Liver (tissue), 9 donors: ENCODE data around the gene ICA1L. TPM values are rescaled to one million over a fixed set of nuclear protein-coding genes. Genes with fewer than 3 reads are reported as not detected.

Experiments used
- DNase-seq: peaks from one replicate; pipeline ENCODE4 v3.0.0-alpha.2; 2017; ENCODE audit warnings: low spot score
- H3K27ac ChIP-seq, 2 donors: one replicate each; pipeline ENCODE4 v1.7.0; 2013; ENCODE audit warnings: inconsistent platforms in 2 of 2, low read length in 2 of 2, control low read depth in 1 of 2, low read depth in 1 of 2, mild to moderate bottlenecking in 1 of 2
- H3K27me3 ChIP-seq, 4 donors: one replicate each; pipeline versions ENCODE4 v1.6.1 to v1.7.0; 2013; ENCODE audit warnings: low read length in 3 of 4, inconsistent platforms in 1 of 4, mild to moderate bottlenecking in 1 of 4, moderate library complexity in 1 of 4; ENCODE audit not compliant: control insufficient read depth in 4 of 4, insufficient read depth in 4 of 4
- H3K36me3 ChIP-seq, 4 donors: one replicate each; pipeline versions ENCODE4 v1.6.1 to v1.7.0; 2013; ENCODE audit warnings: low read length in 3 of 4, mild to moderate bottlenecking in 3 of 4, low read depth in 1 of 4, moderate library complexity in 1 of 4; ENCODE audit not compliant: control insufficient read depth in 4 of 4, insufficient read depth in 3 of 4
- H3K4me1 ChIP-seq, 4 donors: one replicate each; pipeline versions ENCODE4 v1.6.1 to v1.7.0; 2013; ENCODE audit warnings: low read length in 3 of 4, mild to moderate bottlenecking in 3 of 4, moderate library complexity in 1 of 4; ENCODE audit not compliant: control insufficient read depth in 4 of 4, insufficient read depth in 4 of 4
- H3K4me3 ChIP-seq, 3 donors: one replicate each; pipeline versions ENCODE4 v1.6.1 to v1.7.0; 2013; ENCODE audit warnings: low read length in 3 of 3, control low read depth in 1 of 3, low read depth in 1 of 3, mild to moderate bottlenecking in 1 of 3
- H3K9ac ChIP-seq, 2 donors: one replicate each; pipeline ENCODE4 v1.7.0; 2013; ENCODE audit warnings: low read length in 2 of 2, mild to moderate bottlenecking in 2 of 2, moderate library complexity in 2 of 2, control low read depth in 1 of 2, low read depth in 1 of 2
- H3K9me3 ChIP-seq, 4 donors: one replicate each; pipeline versions ENCODE4 v1.6.1 to v1.7.0; 2013; ENCODE audit warnings: low read length in 3 of 4; ENCODE audit not compliant: control insufficient read depth in 4 of 4
- EGR1 ChIP-seq, 2 donors: IDR thresholded peaks; 2 replicates each; pipeline ENCODE4 v1.6.1; 2016 to 2018; ENCODE audit warnings: antibody characterized with exemption in 2 of 2, low read depth in 2 of 2
- FOXA1 ChIP-seq: IDR thresholded peaks from 2 replicates; pipeline ENCODE4 v1.6.1; 2016; ENCODE audit warnings: antibody characterized with exemption
- FOXA2 ChIP-seq: IDR thresholded peaks from 2 replicates; pipeline ENCODE4 v1.6.1; 2016; ENCODE audit warnings: antibody characterized with exemption
- GABPA ChIP-seq, 2 donors: IDR thresholded peaks in 1 of 2; conservative IDR thresholded peaks in 1 of 2; 2 replicates each; pipeline ENCODE4 v1.6.1; 2016; ENCODE audit warnings: antibody characterized with exemption in 2 of 2, mild to moderate bottlenecking in 1 of 2, moderate library complexity in 1 of 2
- HNF4A ChIP-seq, 2 donors: conservative IDR thresholded peaks; 2 replicates each; pipeline ENCODE4 v1.6.1; 2016; ENCODE audit warnings: antibody characterized with exemption in 2 of 2, mild to moderate bottlenecking in 2 of 2
- HNF4G ChIP-seq: IDR thresholded peaks from 2 replicates; pipeline ENCODE4 v1.6.1; 2016; ENCODE audit warnings: antibody characterized with exemption
- JUND ChIP-seq, 2 donors: IDR thresholded peaks; 2 replicates each; pipeline ENCODE4 v1.6.1; 2016; ENCODE audit warnings: antibody characterized with exemption in 2 of 2
- NR2F2 ChIP-seq: IDR thresholded peaks from 2 replicates; pipeline ENCODE4 v1.6.1; 2016; ENCODE audit warnings: antibody characterized with exemption
- RAD21 ChIP-seq, 2 donors: IDR thresholded peaks; 2 replicates each; pipeline ENCODE4 v1.6.1; 2016; ENCODE audit warnings: antibody characterized with exemption in 2 of 2, mild to moderate bottlenecking in 2 of 2
- RXRA ChIP-seq, 2 donors: IDR thresholded peaks; 2 replicates each; pipeline ENCODE4 v1.6.1; 2017 to 2018; ENCODE audit warnings: antibody characterized with exemption in 2 of 2, mild to moderate bottlenecking in 1 of 2
- SP1 ChIP-seq: IDR thresholded peaks from 2 replicates; pipeline ENCODE4 v1.6.1; 2018; ENCODE audit warnings: antibody characterized with exemption, mild to moderate bottlenecking
- TAF1 ChIP-seq: conservative IDR thresholded peaks from 2 replicates; pipeline ENCODE4 v1.6.1; 2016; ENCODE audit warnings: antibody characterized with exemption, mild to moderate bottlenecking
- YY1 ChIP-seq: IDR thresholded peaks from 2 replicates; pipeline ENCODE4 v1.6.1; 2016; ENCODE audit warnings: antibody characterized with exemption, mild to moderate bottlenecking
- WGBS: extraction: QIAGEN DNeasy Blood & Tissue Kit; methylation state at CpG from one replicate; pipeline ENCODE4 v1.1.7; 2013; 5-methylcytosine and 5-hydroxymethylcytosine counted together
- polyA plus RNA-seq, 2 donors: library from polyadenylated mRNA; stranded (reverse) in 1 of 2; unstranded in 1 of 2; fragments of 200-250 nt in 1 of 2; fragments of >200 nt in 1 of 2; fragmentation: Nextera tagmentation in 1 of 2; extraction: Ambion mirVana in 1 of 2; gene quantifications; one replicate each; pipeline versions ENCODE4 v1.2.1 to v1.2.3, GENCODE V29; 2013 to 2015
- total RNA-seq, 2 donors: library from RNA; depleted of rRNA; stranded (reverse); fragments of >200 nt; gene quantifications; one replicate each; pipeline ENCODE4 v1.2.3, GENCODE V29; 2014
- TF ChIP-seq, protein P1 (sequence below): IDR thresholded peaks from 2 replicates; pipeline ENCODE4 v1.6.1; 2016; ENCODE audit warnings: antibody characterized with exemption
- TF ChIP-seq, protein P2 (sequence below): fragments of 150-350 bp; IDR thresholded peaks from 2 replicates; pipeline ENCODE4 v1.5.1; 2017; ENCODE audit warnings: improper control_type of control experiment, low read depth, low read length; ENCODE audit not compliant: missing input control
- TF ChIP-seq, protein P3 (sequence below): IDR thresholded peaks from 2 replicates; pipeline ENCODE4 v1.6.1; 2016; ENCODE audit warnings: antibody characterized with exemption, mild to moderate bottlenecking
- TF ChIP-seq, protein P4 (sequence below): IDR thresholded peaks from 2 replicates; pipeline ENCODE4 v1.6.1; 2016; ENCODE audit warnings: antibody characterized with exemption
- donor health status: healthy.
- donor health status: healthy.
- donor health status: healthy.
- donor health status: healthy.
- donor health status: healthy.

ICA1L gene
- total and polyA plus RNA-seq, 4 donors, result 0.15 to 1.7 (median 0.79) TPM

DNA sequence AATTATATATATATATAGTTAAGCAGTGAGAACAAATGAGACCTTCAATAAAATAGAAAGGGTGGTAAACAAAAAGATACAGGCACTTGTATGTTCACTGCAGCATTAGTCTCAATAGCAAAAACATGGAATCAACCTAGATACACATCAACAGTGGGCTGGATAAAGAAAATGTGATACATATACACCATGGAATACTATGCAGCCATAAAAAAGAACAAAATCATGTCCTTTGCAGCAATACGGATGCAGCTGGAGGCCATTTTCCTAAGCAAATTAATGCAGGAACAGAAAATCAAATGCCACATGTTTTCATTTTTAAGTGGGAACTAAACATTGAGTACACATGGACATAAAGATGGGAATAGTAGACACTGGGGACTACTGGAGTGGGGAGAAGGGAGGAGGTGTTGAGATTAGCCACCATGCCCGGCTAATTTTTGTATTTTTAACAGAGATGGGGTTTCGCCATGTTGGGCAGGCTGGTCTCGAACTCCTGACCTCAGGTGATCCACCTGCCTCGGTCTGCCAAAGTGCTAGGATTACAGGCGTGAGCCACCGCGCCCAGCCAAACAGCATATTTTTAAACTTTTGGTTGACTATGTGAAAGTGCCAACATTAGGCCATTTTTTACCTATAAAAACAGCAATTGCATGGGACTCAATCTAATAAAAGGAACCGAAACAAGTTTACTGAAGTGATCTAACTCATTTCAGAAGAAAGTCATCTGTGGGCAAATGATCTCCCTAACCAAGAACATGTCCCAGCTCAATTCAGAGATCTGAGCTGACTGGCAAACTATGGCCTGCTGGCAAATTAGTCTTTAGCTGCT is 23.7 kb downstream of the ICA1L start:
- H3K27ac ChIP-seq, result no peak overlapping the region

More for the DNA sequence above, 23.7 kb downstream of the ICA1L start:
- no peaks in the 10 kb centered on the region for H3K4me1 ChIP-seq
- no peaks in the 10 kb centered on the region for H3K9me3 ChIP-seq
- no peaks in the 10 kb centered on the region for H3K36me3 ChIP-seq
- H3K4me3 ChIP-seq, result no peak overlapping the region
- TF ChIP-seq RXRA (IDR thresholded peaks at IDR 0.05) (no peak), TAF1 (no peak), RAD21 (IDR thresholded peaks at IDR 0.05) (no peak), FOXA2 (no peak), YY1 (no peak), FOXA1 (no peak), JUND (IDR thresholded peaks at IDR 0.05) (no peak), HNF4A (conservative IDR thresholded peaks at IDR 0.05) (no peak), NR2F2 (no peak), SP1 (no peak), HNF4G (no peak), EGR1 (IDR thresholded peaks at IDR 0.05; ENCODE audit: low read depth in 2 of 2) (no peak), GABPA (IDR thresholded peaks at IDR 0.05 in 1 of 2, conservative IDR thresholded peaks at IDR 0.05 in 1 of 2) (no peak)
- TF ChIP-seq, protein P1, sequence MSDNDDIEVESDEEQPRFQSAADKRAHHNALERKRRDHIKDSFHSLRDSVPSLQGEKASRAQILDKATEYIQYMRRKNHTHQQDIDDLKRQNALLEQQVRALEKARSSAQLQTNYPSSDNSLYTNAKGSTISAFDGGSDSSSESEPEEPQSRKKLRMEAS, result no peak
- TF ChIP-seq, protein P2, sequence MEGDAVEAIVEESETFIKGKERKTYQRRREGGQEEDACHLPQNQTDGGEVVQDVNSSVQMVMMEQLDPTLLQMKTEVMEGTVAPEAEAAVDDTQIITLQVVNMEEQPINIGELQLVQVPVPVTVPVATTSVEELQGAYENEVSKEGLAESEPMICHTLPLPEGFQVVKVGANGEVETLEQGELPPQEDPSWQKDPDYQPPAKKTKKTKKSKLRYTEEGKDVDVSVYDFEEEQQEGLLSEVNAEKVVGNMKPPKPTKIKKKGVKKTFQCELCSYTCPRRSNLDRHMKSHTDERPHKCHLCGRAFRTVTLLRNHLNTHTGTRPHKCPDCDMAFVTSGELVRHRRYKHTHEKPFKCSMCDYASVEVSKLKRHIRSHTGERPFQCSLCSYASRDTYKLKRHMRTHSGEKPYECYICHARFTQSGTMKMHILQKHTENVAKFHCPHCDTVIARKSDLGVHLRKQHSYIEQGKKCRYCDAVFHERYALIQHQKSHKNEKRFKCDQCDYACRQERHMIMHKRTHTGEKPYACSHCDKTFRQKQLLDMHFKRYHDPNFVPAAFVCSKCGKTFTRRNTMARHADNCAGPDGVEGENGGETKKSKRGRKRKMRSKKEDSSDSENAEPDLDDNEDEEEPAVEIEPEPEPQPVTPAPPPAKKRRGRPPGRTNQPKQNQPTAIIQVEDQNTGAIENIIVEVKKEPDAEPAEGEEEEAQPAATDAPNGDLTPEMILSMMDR, result no peak
- TF ChIP-seq, protein P3, sequence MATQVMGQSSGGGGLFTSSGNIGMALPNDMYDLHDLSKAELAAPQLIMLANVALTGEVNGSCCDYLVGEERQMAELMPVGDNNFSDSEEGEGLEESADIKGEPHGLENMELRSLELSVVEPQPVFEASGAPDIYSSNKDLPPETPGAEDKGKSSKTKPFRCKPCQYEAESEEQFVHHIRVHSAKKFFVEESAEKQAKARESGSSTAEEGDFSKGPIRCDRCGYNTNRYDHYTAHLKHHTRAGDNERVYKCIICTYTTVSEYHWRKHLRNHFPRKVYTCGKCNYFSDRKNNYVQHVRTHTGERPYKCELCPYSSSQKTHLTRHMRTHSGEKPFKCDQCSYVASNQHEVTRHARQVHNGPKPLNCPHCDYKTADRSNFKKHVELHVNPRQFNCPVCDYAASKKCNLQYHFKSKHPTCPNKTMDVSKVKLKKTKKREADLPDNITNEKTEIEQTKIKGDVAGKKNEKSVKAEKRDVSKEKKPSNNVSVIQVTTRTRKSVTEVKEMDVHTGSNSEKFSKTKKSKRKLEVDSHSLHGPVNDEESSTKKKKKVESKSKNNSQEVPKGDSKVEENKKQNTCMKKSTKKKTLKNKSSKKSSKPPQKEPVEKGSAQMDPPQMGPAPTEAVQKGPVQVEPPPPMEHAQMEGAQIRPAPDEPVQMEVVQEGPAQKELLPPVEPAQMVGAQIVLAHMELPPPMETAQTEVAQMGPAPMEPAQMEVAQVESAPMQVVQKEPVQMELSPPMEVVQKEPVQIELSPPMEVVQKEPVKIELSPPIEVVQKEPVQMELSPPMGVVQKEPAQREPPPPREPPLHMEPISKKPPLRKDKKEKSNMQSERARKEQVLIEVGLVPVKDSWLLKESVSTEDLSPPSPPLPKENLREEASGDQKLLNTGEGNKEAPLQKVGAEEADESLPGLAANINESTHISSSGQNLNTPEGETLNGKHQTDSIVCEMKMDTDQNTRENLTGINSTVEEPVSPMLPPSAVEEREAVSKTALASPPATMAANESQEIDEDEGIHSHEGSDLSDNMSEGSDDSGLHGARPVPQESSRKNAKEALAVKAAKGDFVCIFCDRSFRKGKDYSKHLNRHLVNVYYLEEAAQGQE, result no peak
- TF ChIP-seq, protein P4, sequence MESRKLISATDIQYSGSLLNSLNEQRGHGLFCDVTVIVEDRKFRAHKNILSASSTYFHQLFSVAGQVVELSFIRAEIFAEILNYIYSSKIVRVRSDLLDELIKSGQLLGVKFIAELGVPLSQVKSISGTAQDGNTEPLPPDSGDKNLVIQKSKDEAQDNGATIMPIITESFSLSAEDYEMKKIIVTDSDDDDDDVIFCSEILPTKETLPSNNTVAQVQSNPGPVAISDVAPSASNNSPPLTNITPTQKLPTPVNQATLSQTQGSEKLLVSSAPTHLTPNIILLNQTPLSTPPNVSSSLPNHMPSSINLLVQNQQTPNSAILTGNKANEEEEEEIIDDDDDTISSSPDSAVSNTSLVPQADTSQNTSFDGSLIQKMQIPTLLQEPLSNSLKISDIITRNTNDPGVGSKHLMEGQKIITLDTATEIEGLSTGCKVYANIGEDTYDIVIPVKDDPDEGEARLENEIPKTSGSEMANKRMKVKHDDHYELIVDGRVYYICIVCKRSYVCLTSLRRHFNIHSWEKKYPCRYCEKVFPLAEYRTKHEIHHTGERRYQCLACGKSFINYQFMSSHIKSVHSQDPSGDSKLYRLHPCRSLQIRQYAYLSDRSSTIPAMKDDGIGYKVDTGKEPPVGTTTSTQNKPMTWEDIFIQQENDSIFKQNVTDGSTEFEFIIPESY, result no peak
- 86% methylated on average over 9 of the region's 9 CpGs for WGBS
- DNase-seq, result no peak
- no peak overlapping the region for H3K9ac ChIP-seq
- no peaks in the 10 kb centered on the region for H3K27me3 ChIP-seq
